GM18499 (cell line): ENCODE measurements around the gene NRG3.
"Not testable (repeated sequence)": the region's sequence is repeated elsewhere in the genome, so short reads cannot be mapped to it uniquely, and the experiment has no call there.

Experiments used
- ATAC-seq: cut with Tn5 transposase; IDR thresholded peaks from one replicate; pipeline ENCODE4 v1.9.1; 2021; ENCODE audit warnings: moderate number of reproducible peaks; ENCODE audit not compliant: insufficient read depth, unreplicated experiment

The NRG3 gene

DNA sequence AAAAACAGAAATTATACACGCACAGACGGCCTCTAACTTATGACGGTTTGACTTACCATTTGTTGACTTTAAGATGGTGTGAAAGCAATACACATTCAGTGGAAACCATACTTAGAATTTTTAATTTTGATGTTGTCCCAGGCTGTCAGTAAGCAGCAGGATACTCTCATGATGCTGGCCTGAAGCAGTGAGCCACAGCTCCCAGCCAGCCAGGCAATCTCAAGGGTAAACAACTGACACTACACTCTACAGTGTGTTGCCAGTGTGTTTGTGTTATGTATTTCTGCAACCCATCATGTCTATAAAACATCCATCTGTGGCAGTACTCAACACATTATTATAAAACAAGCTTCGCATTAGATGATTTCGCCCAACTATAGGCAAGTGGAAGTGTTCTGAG, 747.5 kb downstream of the NRG3 start:
- ATAC-seq: no peak

DNA sequence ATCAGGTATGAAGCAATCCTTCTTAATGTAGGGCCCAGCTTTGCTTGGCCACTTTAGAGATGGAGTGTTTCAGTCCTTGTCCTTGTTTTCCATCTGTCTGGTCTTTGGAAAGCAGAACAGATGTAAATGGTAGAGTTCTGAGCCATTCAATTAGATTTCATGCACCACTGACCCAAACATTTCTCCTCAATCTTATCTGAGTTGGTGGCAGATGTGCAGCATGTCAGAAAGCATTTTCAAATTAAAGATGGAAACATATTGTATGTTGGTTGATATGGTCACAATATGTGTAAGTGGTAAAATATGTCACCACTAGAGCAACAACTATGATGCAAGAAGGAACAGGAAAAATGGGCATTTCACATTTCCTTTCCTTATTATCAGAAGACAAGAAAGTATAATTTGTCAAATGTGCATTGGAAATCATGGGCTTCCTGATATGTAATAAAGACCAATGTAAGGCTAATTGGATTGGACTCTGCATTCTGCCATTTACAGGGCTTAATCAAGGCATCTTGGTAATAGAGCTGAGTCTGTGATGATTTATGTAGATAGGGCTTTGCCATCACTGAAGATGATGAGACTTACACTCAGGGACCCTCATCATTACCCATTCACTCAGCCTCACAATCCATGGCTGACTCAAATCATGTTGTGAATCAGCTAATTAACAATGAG, 750.7 kb downstream of the NRG3 start:
- no peak for ATAC-seq

DNA sequence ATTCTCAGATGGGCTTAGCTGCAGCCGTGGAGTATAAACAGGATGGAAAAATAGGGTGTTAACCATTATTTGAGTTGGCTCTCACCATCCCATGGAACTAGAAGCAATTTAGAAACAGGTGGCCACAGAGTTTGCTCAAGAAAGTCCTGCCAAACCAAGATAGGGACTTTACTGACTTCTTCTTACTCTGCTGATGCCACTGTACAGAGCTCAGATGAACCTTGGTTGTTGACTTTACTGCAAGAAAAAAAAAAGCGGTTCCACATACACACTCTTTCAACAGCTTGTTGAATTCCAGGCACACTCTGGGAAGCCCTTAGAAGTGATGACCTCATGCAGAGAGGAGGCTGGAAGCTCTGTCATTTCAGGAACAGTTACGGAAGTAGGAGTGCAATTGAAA, 753.4 kb downstream of the NRG3 start:
- no peak for ATAC-seq

DNA sequence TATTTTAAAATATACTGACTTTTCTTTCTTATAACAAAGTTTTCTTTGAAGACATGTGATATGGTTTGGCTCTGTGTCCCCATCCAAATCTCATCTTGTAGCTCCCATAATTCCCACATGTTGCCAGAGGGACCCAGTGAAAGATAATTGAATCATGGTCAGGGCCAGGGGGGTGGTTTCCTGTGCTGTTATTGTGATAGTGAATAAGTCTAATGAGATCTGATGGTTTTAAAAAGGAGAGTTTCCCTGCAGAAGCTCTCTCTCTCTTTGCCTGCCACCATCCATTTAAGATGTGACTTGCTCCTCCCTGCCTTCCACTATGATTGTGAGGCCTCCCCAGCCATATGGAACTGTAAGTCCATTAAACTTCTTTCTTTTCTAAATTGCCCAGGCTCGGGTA, 768.1 kb downstream of the NRG3 start:
- no peak for ATAC-seq

DNA sequence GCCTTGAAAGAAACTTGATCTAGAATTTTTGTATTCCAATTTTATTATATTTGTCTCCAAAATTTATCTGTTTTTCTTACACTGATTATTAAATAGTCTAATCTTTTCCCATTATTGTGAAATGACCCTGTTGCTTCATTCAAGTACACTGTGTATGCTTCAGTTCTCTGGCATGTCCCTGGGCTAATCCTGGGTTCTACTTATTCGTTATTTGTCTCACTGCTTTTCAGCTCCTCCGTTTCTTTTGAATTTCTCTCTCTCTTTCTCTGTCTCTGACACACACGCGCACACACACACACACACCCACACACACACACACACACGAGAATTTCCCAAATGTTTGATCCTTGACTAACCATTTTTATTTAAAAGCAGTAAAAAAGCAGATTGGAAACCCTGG, 768.6 kb downstream of the NRG3 start:
- no peak for ATAC-seq

DNA sequence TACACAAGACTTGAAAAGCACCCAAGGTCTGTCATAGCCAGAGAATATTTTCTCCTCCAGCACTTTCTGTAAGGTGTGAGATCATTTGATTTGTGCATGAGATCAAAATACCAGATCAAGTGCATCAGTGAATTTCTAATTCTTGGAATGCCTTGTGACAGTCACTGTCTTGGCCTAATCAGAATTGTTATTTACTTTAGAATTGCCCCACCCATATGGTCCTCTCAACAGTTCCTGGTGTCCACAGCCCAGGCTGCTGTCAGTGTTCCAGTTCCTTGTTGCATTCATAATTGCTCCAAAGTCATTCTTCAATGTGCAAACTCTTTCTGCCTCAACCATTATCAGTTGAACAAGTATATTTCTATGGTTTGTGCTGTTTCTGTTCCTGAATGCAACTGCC, 770.2 kb downstream of the NRG3 start:
- no peak for ATAC-seq

DNA sequence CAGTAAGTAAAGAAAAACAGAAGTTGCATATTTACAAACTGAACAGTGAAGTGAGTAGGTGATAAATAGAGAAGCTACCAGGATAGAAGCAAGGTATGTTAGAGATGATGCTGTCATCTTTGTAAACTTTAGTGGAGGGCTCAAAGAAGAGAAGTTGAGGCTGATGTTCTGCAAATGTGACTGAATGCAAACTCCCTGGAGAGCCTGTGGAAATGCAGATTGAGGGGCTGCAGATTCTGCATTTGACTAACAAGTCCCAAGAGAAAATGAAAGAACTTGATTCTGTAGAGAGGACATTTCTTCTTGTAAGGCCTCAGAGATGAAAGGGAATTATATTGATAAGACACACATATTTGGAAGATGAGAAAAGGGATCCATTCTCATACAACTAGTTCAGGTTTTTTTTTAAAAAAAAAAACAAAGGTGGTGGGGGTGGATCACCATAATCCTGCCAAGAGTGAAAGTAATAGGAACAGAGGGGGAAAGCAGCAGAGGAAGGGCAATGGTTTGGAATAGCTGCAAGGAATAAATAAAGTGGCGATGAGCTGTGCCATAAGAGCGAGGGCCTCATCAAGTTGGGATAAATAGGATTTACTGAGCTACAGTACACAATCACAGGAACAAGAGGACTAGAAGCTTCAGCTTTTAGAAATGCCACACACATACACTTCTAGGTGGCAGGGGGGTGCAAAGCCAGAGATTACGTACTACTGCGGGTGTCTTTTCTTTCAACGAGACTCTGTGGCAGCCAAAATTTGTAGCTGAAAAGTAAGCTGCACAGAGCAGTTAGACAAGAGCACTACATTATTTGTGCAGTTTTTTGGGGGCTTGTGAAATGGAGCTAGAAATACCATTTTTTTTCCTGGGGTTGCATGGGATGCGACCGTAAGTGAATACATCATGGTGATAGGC, 778.5 kb downstream of the NRG3 start:
- ATAC-seq: no peak

DNA sequence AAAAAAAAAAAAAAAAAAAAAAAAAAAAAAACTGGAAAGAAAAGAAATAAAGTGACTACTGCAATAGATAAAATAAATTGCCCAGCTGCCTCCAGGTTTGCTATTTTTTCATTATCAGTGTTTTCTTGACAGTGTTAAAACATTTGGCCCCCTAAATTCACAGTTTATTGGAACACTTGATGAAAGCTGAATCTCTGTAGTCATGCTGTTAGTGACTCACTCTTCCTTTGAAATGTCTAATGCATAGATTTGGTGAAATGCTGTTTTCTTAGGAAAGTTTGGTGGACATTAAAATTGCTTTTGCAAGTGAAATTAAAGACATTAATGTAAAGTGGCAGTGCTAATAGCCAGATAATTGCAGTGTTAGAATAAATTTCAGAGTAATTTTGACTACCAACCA, 785.2 kb downstream of the NRG3 start:
- no peak for ATAC-seq

DNA sequence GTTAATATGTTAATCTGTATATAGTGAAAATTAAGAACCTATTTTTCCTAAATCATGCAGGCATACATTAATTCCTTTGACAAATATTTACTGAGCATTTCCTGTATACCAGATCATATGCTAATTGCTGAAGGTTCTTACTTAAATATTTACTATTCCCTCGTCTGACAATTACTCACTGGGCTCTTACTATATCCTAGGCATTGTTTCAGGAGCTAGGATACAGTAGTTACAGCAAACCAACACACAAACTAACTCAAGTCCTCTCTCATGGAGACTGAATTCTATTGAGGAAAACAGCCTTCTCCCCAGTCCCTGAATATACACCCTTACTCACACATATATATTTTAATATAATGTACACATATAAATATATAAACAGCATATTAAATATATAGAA, 786.0 kb downstream of the NRG3 start:
- ATAC-seq: no peak

DNA sequence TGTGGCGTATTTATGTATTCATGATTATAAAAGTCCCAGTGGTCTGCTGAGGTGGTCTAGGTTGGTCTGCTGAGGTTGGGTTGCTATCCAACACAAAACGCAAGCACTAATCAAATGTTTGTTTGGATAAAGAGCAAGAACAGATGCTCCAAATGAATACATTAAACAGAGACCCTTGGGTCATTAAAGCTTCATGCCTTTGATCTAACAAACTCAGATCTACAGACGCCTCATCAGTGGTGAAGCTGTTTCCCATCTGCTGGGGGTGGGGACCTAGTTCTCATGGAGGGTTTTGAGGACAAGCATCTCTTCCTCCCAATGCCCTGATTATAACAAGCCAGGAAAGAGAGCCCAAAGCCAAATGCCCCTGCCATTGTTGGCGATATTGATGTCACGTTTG, 786.7 kb downstream of the NRG3 start:
- ATAC-seq: no peak

DNA sequence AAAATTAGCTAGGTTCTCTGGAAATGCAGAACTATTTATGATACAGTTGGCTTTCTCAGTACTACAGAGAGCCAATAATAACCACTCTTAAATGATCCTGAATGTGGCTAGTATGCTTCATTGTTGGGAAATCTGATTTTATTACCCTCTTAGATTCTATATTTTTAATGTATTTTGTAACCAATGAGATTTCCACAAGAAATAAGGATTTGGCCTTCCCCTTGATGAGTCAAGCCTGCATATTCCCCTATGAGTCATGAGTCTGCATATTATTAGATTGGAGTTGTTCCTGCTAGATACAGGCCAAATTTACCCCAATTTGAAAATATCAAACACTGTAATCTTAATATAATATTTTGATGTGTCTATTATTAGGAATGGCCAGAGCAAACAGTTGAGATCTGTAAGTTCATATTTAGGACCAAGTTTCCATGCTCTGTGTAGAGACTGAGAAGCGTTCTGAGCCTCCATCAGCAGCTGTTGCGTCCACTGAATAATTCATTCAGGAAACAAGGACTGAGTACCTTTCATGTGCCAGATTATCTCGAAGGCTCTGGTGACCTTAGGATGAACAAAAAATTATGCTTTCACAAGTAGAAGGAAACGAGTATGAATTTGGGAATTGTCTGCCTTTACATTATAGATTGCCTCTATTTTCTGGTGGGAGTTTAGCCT, 793.4 kb downstream of the NRG3 start:
- no peak for ATAC-seq

DNA sequence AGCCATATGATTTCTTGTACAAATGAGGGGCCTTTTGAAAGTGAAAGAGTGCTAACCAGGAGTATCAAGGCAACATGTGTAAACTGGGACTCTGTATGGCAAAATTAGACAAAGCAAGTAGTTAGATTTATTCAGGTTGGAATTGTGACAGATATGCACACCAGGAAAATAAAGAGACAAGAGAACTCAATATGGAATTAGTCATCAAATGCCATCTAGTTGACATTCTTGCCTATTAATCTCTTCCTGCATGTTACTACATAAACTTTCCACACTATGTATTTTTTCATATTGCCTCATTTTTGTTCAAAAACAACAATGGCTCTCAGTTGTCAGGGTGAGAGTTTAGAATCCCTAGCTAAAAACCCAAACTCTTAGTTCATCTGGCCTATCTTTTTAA, 799.0 kb downstream of the NRG3 start:
- ATAC-seq: no peak

DNA sequence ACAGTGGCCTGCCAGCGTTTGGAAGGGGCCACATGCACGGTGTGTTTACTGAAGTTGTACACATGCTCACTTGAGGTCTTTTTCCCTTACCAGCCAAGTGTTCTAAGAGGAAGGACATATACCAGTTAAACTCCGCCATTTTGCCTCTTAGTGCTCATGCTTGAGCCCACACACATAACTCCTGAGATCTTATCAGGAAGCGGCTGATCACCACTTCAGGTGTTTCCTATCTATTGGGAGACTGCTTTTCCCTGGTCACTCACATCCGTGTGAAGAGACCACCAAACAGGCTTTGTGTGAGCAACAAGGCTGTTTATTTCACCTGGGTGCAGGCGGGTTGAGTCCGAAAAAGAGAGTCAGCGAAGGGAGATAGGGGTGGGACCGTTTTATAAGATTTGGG, 802.9 kb downstream of the NRG3 start:
- ATAC-seq: not testable (repeated sequence)

DNA sequence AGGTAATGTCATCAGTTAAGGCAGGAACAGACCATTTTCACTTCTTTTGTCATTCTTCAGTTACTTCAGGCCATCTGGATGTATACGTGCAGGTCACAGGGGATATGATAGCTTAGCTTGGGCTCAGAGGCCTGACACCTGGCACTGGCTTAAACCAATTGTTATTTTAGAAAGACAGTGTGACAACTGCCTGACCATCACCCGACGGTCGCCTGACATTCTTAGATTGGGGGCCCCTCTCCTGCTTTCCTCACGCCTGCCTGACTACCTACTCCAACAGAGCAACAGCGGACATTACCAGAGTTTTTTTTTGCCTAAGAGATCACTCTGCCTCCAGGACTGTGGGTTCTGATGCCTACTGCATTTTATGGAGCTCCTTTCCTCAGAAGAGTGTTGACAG, 803.5 kb downstream of the NRG3 start:
- ATAC-seq: not testable (repeated sequence)

DNA sequence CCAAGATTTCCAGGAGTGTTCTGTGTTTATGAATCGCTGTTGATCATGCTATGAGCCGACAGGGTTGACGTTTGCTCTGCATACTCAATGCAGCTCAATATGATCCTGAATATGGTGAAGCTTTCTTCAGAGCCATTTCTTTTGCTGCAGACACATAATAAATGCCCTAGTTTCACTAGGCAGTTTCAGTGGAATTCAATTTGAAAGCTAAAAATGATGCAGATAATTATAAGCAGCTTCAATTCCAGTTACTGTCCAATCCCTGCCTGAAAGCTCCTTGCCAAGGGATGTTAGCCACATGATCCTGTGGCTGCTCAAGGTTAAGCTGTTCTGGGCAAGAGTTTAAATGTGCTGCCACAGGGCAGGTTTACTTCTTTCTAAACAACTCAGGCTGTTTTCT, 805.6 kb downstream of the NRG3 start:
- ATAC-seq: no peak

DNA sequence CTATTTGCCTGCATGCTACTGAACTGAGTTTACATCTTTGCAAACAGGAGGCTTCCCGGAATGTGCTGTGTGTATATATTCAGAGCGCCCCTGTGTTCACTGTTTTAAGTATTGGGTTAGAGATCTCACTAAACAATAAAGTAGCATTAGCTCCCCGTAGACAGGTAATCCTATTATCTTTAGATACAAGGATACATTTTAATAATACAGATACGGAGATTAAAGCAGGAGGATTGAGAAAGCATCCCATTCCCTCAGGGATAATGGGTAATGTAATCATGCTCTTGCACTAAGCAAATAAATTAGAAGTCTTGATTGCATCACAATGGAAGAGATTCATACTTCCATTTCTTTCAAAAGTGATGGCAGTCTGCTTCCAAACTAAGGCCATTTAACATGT, 809.0 kb downstream of the NRG3 start:
- no peak for ATAC-seq

DNA sequence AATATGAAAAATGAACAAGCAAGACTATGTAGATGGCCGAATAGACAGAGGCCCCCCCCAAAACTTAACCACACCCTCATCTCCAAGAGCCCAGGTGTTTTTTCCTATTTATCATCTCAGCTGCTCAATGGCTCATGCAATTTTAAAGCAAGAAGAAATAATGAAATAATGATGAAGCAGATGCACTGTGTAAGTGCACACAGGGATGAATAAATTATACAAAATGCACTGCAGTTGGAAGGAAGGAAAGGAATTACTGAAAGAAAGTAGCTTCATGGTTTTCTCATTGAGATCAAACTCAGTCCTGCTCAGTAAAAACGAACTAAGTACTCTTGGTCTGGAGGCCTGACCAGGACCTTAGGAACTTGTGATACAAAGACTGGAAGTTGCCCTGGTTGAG, 810.1 kb downstream of the NRG3 start:
- no peak for ATAC-seq

DNA sequence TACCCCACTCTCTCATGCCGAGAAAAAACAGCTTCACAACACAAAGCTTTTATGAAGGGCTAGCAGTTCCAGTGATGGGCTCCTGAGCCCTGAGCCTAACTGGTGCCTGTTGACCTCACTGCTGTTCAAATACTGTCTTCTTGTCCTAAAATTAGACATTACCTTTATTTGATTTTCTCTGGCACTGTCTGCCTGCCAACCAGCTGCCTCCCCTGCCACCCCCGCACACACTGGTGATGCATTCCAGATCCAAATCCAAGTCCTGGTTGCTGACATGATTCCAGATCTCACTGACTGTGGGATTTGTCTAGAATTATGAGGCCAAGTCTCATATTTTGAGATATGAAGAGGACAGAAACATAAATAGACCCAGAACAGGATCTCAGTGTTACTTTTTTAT, 816.2 kb downstream of the NRG3 start:
- ATAC-seq: no peak

DNA sequence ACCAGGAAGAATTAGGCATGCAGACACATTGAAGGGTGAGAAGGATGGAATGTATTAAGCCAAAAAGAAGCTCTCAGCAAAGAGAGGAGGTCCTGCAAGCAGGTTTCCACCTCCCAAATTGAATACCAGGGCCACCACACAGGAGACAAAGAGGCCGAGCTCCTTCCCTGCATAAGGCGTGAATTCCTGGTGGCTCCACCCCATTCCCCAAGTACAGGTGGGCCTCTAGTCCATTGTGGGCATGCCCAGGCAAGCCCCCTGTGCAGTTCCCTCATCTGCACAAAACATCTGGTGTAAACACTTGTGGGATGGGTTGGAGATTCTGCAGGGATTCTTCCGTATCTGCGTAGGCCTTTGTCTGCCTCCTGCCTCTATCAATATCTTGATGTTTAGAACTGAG, 817.5 kb downstream of the NRG3 start:
- no peak for ATAC-seq

DNA sequence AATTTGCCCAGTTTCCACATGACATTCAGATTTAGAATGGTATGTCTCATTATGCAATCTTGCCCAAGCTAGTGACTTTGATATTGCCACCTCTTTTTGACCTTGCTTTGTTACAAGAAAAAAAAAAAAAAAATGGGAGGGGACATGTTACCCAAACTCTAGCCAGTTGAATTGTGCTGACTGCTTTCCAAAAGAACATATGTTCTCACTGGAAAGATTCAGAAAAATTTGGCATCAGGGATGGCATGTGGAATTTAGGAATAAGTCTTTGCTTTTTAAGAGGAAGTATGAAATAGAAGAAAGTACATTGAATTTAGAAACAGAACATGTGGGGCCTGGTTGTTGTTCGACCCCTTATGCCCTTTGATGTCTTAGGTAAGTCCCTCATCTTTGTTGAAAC, 846.8 kb downstream of the NRG3 start:
- no peak for ATAC-seq

DNA sequence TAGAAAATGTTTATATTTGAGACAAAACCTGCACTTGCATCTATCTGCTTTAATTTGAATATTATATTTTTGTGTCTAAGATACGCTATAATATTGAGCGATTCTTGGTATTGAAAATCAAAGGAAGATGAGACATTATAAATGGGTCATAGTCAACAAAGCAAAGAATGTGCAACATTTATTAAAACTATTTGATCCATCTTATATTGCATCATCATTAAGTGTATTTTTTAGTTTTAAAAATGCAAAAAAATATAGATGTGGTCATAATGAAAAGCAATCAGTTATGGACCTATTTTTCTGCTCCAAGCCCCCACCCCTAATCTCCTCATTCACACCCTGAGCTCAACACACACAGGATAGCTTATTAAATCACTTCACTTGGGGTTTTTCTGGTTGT, 847.3 kb downstream of the NRG3 start:
- no peak for ATAC-seq
